Measurements from ENCODE around the gene TANC1. TPM values are rescaled to one million over a fixed set of nuclear protein-coding genes. Genes with fewer than 3 reads are reported as not detected.
A peak's percentile ranks its signal among the peaks of the same experiment; 100 is the strongest.

Gene TANC1
- total RNA-seq, 4 donors from 2014 or later, result 27.1 to 57.4 (median 55.1) TPM

- Histone ChIP-seq H3K4me1 (no peaks in the 10 kb centered on the region), H3K4me3 (no peak overlapping the region), H3K36me3 (peaks cover 0 to 77% (median 0%) of the 10 kb centered on the region in 3 donors), H3K27ac (no peak overlapping the region), H3K27me3 (no peaks in the 10 kb centered on the region), H3K9me3 (no peaks in the 10 kb centered on the region)
- DNase-seq, result no peak
- TF ChIP-seq POLR2A (IDR thresholded peaks at IDR 0.05) (no peak), CTCF (IDR thresholded peaks at IDR 0.05) (no peak)
These were observed 264.2 kb downstream of the TANC1 start for GRCh38 chr2:159232456-159233170.

- H3K4me1 ChIP-seq, result no peaks in the 10 kb centered on the region
- H3K27ac ChIP-seq, result no peak overlapping the region
- no peak overlapping the region for H3K4me3 ChIP-seq
- no peak for DNase-seq
- H3K27me3 ChIP-seq, result no peaks in the 10 kb centered on the region
- TF ChIP-seq CTCF (IDR thresholded peaks at IDR 0.05) (no peak), POLR2A (IDR thresholded peaks at IDR 0.05) (no peak)
- peaks cover 0 to 76% (median 0%) of the 10 kb centered on the region in 3 donors for H3K36me3 ChIP-seq
- H3K9me3 ChIP-seq, result no peaks in the 10 kb centered on the region
These were observed 266.4 kb downstream of the TANC1 start for GRCh38 chr2:159234868-159235267.

- Histone ChIP-seq H3K9me3 (no peaks in the 10 kb centered on the region), H3K27ac (no peak overlapping the region), H3K36me3 (peaks cover 0 to 61% (median 0%) of the 10 kb centered on the region in 3 donors), H3K4me3 (no peak overlapping the region), H3K27me3 (no peaks in the 10 kb centered on the region), H3K4me1 (no peaks in the 10 kb centered on the region)
- DNase-seq, result no peak
- no peak for TF ChIP-seq POLR2A (IDR thresholded peaks at IDR 0.05)
- TF ChIP-seq CTCF (IDR thresholded peaks at IDR 0.05), result no peak
These were observed 275.1 kb downstream of the TANC1 start for GRCh38 chr2:159243529-159243928.

GRCh38 chr2:159246325-159246988 lies 278.0 kb downstream of the TANC1 start:
- Histone ChIP-seq H3K9me3 (no peaks in the 10 kb centered on the region), H3K27ac (no peak overlapping the region), H3K36me3 (peaks cover 0 to 33% (median 0%) of the 10 kb centered on the region in 3 donors), H3K4me1 (no peaks in the 10 kb centered on the region), H3K4me3 (no peak overlapping the region), H3K27me3 (no peaks in the 10 kb centered on the region)
- TF ChIP-seq POLR2A (IDR thresholded peaks at IDR 0.05) (no peak), CTCF (IDR thresholded peaks at IDR 0.05) (no peak)
- DNase-seq, result no peak

- Histone ChIP-seq H3K4me3 (no peak overlapping the region), H3K4me1 (no peaks in the 10 kb centered on the region), H3K27me3 (no peaks in the 10 kb centered on the region), H3K9me3 (no peaks in the 10 kb centered on the region), H3K27ac (peak overlapping the region in 2 of 4 donors; percentile 42 to 44), H3K36me3 (peaks cover 0 to 20% (median 0%) of the 10 kb centered on the region in 3 donors)
- TF ChIP-seq CTCF (IDR thresholded peaks at IDR 0.05), result peak in 1 of 6 experiments; percentile 16
- TF ChIP-seq POLR2A (IDR thresholded peaks at IDR 0.05), result no peak
- peak in 1 of 3 donors; percentile 81 for DNase-seq
These were observed 281.7 kb downstream of the TANC1 start for GRCh38 chr2:159249990-159250715.
